Mesenchymal stem cell (in vitro differentiated cells and primary cell): ENCODE results near the gene OR2Y1.

Experiments
- DNase-seq: peaks from one replicate; pipeline ENCODE4 v3.0.0-alpha.2; 2013
- H2AFZ ChIP-seq: one replicate; pipeline ENCODE4 v1.6.1; 2013; ENCODE audit warnings: low read depth, mild to moderate bottlenecking, control low read depth, inconsistent platforms, low read length, moderate library complexity
- H2AK5ac ChIP-seq: 2 replicates; pipeline ENCODE4 v1.6.1; 2013; ENCODE audit warnings: low read length, moderate library complexity, mild to moderate bottlenecking, inconsistent platforms; ENCODE audit not compliant: severe bottlenecking
- H2BK120ac ChIP-seq: one replicate; pipeline ENCODE4 v1.6.1; 2013; ENCODE audit warnings: low read depth, mild to moderate bottlenecking, inconsistent platforms, low read length, moderate library complexity
- H2BK12ac ChIP-seq, 2 experiments: one replicate each; pipeline ENCODE4 v1.6.1; 2013; ENCODE audit warnings: inconsistent platforms in 2 of 2, low read length in 2 of 2, mild to moderate bottlenecking in 2 of 2, moderate library complexity in 2 of 2, control low read depth in 1 of 2
- H2BK15ac ChIP-seq: one replicate; pipeline ENCODE4 v1.6.1; 2013; ENCODE audit warnings: mild to moderate bottlenecking, low read depth, inconsistent platforms; ENCODE audit not compliant: poor library complexity, severe bottlenecking
- H2BK5ac ChIP-seq: 2 replicates; pipeline ENCODE4 v1.6.1; 2013; ENCODE audit warnings: low read depth, mild to moderate bottlenecking, low read length, control low read depth, inconsistent platforms; ENCODE audit not compliant: poor library complexity, severe bottlenecking
- H3K14ac ChIP-seq, 2 experiments: one replicate each; pipeline ENCODE4 v1.6.1; 2013; ENCODE audit warnings: inconsistent platforms in 2 of 2, low read length in 2 of 2, control low read depth in 1 of 2, mild to moderate bottlenecking in 1 of 2, moderate library complexity in 1 of 2
- H3K18ac ChIP-seq, 2 experiments: one replicate each; pipeline ENCODE4 v1.6.1; 2013; ENCODE audit warnings: inconsistent platforms in 2 of 2, low read length in 2 of 2, control low read depth in 1 of 2, low read depth in 1 of 2, mild to moderate bottlenecking in 1 of 2
- H3K23ac ChIP-seq, 2 experiments: one replicate each; pipeline ENCODE4 v1.6.1; 2013; ENCODE audit warnings: inconsistent platforms in 2 of 2, low read length in 2 of 2, mild to moderate bottlenecking in 2 of 2, moderate library complexity in 2 of 2, control low read depth in 1 of 2
- H3K27ac ChIP-seq: 2 replicates; pipeline ENCODE4 v1.5.1; 2013; ENCODE audit warnings: mild to moderate bottlenecking, moderate library complexity, low read length, control low read depth, inconsistent platforms; ENCODE audit not compliant: poor library complexity, severe bottlenecking
- H3K27me3 ChIP-seq, 2 experiments: 2 replicates each; pipeline versions ENCODE4 v1.6.1 to v1.7.0; 2013; ENCODE audit warnings: low read length in 2 of 2, mild to moderate bottlenecking in 2 of 2, moderate library complexity in 2 of 2, control low read depth in 1 of 2, inconsistent platforms in 1 of 2; ENCODE audit not compliant: control insufficient read depth in 1 of 2, insufficient read depth in 1 of 2
- H3K36me3 ChIP-seq, 2 experiments: 2 replicates each; pipeline versions ENCODE4 v1.6.1 to v1.7.0; 2013; ENCODE audit warnings: low read length in 2 of 2, control low read depth in 1 of 2, inconsistent platforms in 1 of 2, low read depth in 1 of 2, mild to moderate bottlenecking in 1 of 2; ENCODE audit not compliant: insufficient read depth in 2 of 2, control insufficient read depth in 1 of 2
- H3K4ac ChIP-seq, 2 experiments: one replicate each; pipeline ENCODE4 v1.6.1; 2013; ENCODE audit warnings: inconsistent platforms in 2 of 2, low read length in 2 of 2, mild to moderate bottlenecking in 2 of 2, moderate library complexity in 2 of 2, control low read depth in 1 of 2, low read depth in 1 of 2
- H3K4me1 ChIP-seq: 2 replicates; pipeline ENCODE4 v1.6.1; 2013; ENCODE audit warnings: low read depth, low read length, control low read depth; ENCODE audit not compliant: control insufficient read depth, insufficient read depth
- H3K4me2 ChIP-seq: 2 replicates; pipeline ENCODE4 v1.6.1; 2013; ENCODE audit warnings: low read length, mild to moderate bottlenecking, inconsistent platforms; ENCODE audit not compliant: poor library complexity, severe bottlenecking
- H3K4me3 ChIP-seq, 2 experiments: 2 replicates each; pipeline versions ENCODE4 v1.5.1 to v1.7.0; 2013; ENCODE audit warnings: low read length in 2 of 2, mild to moderate bottlenecking in 2 of 2, control low read depth in 1 of 2, low read depth in 1 of 2; ENCODE audit not compliant: insufficient read depth in 1 of 2
- H3K79me1 ChIP-seq: replicated peaks from 2 replicates; pipeline ENCODE4 v1.6.1; 2013; ENCODE audit warnings: mild to moderate bottlenecking, control low read depth, low read length, inconsistent platforms; ENCODE audit not compliant: poor library complexity, severe bottlenecking
- H3K9ac ChIP-seq: 2 replicates; pipeline ENCODE4 v1.7.0; 2013; ENCODE audit warnings: mild to moderate bottlenecking, low read length, moderate library complexity
- H3K9me3 ChIP-seq: 2 replicates; pipeline ENCODE4 v1.7.0; 2013; ENCODE audit warnings: mild to moderate bottlenecking, low read length; ENCODE audit not compliant: control insufficient read depth
- H4K8ac ChIP-seq: one replicate; pipeline ENCODE4 v1.6.1; 2013; ENCODE audit warnings: inconsistent platforms, mild to moderate bottlenecking, low read length, moderate library complexity
- H4K91ac ChIP-seq: one replicate; pipeline ENCODE4 v1.6.1; 2013; ENCODE audit warnings: mild to moderate bottlenecking, low read length, inconsistent platforms
- WGBS: methylation state at CpG from one replicate; pipeline ENCODE4 v1.1.7; 2013; ENCODE audit warnings: mixed read lengths; 5-methylcytosine and 5-hydroxymethylcytosine counted together

The OR2Y1 gene

DNA sequence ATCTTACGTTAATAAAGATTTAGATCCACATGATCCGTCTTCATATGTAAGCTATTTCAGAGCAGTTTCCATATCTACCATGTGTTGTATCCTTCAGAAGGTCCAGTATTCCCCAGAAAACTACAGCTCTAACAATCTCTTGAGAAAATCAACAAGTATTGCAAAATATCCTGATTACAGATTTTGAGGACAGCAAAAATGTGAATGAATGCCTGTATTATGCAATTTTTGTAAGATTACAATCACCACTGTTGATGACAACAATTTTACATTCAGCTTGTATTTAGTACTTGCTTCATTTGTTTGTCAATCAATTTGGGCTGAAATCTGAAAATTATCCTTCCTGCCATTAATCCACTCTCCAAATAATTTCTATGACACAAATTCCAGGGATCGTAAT is 47.4 kb downstream of the OR2Y1 start:
- H4K8ac ChIP-seq, result no peak overlapping the region
- H2AK5ac ChIP-seq, result no peak overlapping the region
- H3K4me2 ChIP-seq, result no peak overlapping the region
- no peak overlapping the region for H2BK12ac ChIP-seq
- no peak overlapping the region for H2BK5ac ChIP-seq
- no peak overlapping the region for H2AFZ ChIP-seq
- no peak overlapping the region for H3K14ac ChIP-seq
- no peaks in the 10 kb centered on the region for H3K79me1 ChIP-seq
- no peak overlapping the region for H3K27ac ChIP-seq
- DNase-seq, result no peak
- no peaks in the 10 kb centered on the region for H3K36me3 ChIP-seq
- H3K4ac ChIP-seq, result no peak overlapping the region
- H3K4me1 ChIP-seq, result no peaks in the 10 kb centered on the region
- H3K27me3 ChIP-seq, result peaks cover 15 to 48% of the 10 kb centered on the region in 2 experiments
- H3K23ac ChIP-seq, result no peak overlapping the region
- no peak overlapping the region for H3K9ac ChIP-seq
- H3K9me3 ChIP-seq, result peaks cover 16% of the 10 kb centered on the region
- H3K18ac ChIP-seq, result no peak overlapping the region
- no peak overlapping the region for H3K4me3 ChIP-seq
- WGBS, result 93% methylated on average over 2 of the region's 3 CpGs
- H4K91ac ChIP-seq, result no peak overlapping the region
- H2BK15ac ChIP-seq, result no peak overlapping the region
- no peak overlapping the region for H2BK120ac ChIP-seq

- Histone ChIP-seq H4K91ac (no peak overlapping the region), H3K9ac (no peak overlapping the region)
- 80% methylated on average over 6 of the region's 6 CpGs for WGBS
Measured at GRCh38 chr5:180691046-180691445, 48.8 kb downstream of the OR2Y1 start.

DNA sequence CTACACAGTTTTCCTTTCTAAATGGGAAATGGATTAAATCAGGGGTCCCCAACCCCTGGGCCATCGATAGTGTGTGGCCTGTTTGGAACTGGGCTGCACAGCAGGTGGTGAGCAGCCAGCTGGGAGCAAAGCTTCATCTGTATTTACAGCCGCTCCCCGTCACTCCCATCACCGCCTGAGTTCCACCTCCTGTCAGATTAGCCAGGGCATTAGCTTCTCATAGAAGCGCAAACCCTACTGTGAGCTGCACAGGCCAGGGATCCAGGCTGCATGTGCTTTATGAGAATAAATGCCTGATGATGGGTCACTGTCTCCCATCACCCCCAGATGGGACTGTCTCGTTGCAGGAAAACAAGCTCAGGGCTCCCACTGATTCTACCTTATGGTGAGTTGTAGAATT is 49.3 kb downstream of the OR2Y1 start:
- DNase-seq, result no peak
- Histone ChIP-seq H3K36me3 (no peaks in the 10 kb centered on the region), H3K27me3 (peaks cover 11 to 60% of the 10 kb centered on the region in 2 experiments), H3K4me2 (no peak overlapping the region), H3K9me3 (no peaks in the 10 kb centered on the region), H2BK5ac (no peak overlapping the region), H2BK12ac (no peak overlapping the region), H2BK120ac (no peak overlapping the region), H3K23ac (no peak overlapping the region), H2AK5ac (no peak overlapping the region), H3K9ac (no peak overlapping the region), H3K14ac (no peak overlapping the region), H2AFZ (no peak overlapping the region), H2BK15ac (no peak overlapping the region), H3K4me1 (no peaks in the 10 kb centered on the region), H3K4ac (no peak overlapping the region), H3K4me3 (no peak overlapping the region), H3K27ac (no peak overlapping the region), H4K8ac (no peak overlapping the region), H3K18ac (no peak overlapping the region), H4K91ac (no peak overlapping the region), H3K79me1 (no peaks in the 10 kb centered on the region)
- WGBS, result 71% methylated on average over 5 of the region's 6 CpGs

More at GRCh38 chr5:180691046-180691445, 48.8 kb downstream of the OR2Y1 start:
- Histone ChIP-seq H2AK5ac (no peak overlapping the region), H3K27me3 (peaks cover 11 to 55% of the 10 kb centered on the region in 2 experiments), H2BK15ac (no peak overlapping the region), H2BK120ac (no peak overlapping the region), H2AFZ (no peak overlapping the region), H3K9me3 (peaks cover 4% of the 10 kb centered on the region), H3K18ac (no peak overlapping the region), H3K23ac (no peak overlapping the region), H2BK5ac (no peak overlapping the region), H3K4me3 (no peak overlapping the region), H3K79me1 (no peaks in the 10 kb centered on the region), H3K27ac (no peak overlapping the region), H2BK12ac (no peak overlapping the region), H3K4ac (no peak overlapping the region), H3K14ac (no peak overlapping the region), H3K4me1 (no peaks in the 10 kb centered on the region), H3K36me3 (no peaks in the 10 kb centered on the region), H4K8ac (no peak overlapping the region), H3K4me2 (no peak overlapping the region)
- DNase-seq, result no peak

GRCh38 chr5:180689775-180690174 is 50.1 kb downstream of the OR2Y1 start:
- peaks cover 12 to 67% of the 10 kb centered on the region in 2 experiments for H3K27me3 ChIP-seq
- 50% methylated on average over 5 of the region's 7 CpGs for WGBS

More at GRCh38 chr5:180689775-180690174, 50.1 kb downstream of the OR2Y1 start:
- Histone ChIP-seq H3K9ac (no peak overlapping the region), H2BK5ac (no peak overlapping the region), H3K27ac (no peak overlapping the region), H2AK5ac (no peak overlapping the region), H2AFZ (no peak overlapping the region), H2BK15ac (no peak overlapping the region), H3K4me1 (no peaks in the 10 kb centered on the region), H3K18ac (no peak overlapping the region), H3K23ac (no peak overlapping the region), H3K14ac (no peak overlapping the region), H3K4ac (no peak overlapping the region), H3K4me2 (no peak overlapping the region), H3K9me3 (no peaks in the 10 kb centered on the region), H3K4me3 (no peak overlapping the region), H3K36me3 (no peaks in the 10 kb centered on the region), H4K8ac (no peak overlapping the region), H2BK12ac (no peak overlapping the region), H3K79me1 (no peaks in the 10 kb centered on the region), H4K91ac (no peak overlapping the region), H2BK120ac (no peak overlapping the region)
- no peak for DNase-seq
